NOMO-1 (cell line): ENCODE data around the gene NT5DC3.
A peak's percentile ranks its signal among the peaks of the same experiment; 100 is the strongest.

ENCODE experiments used
- DNase-seq, 2 experiments: peaks; one replicate each; lab custom pipeline; 2025; ENCODE audit not compliant: unreplicated experiment in 2 of 2; lab: John Stamatoyannopoulos, UW

The NT5DC3 gene

DNA sequence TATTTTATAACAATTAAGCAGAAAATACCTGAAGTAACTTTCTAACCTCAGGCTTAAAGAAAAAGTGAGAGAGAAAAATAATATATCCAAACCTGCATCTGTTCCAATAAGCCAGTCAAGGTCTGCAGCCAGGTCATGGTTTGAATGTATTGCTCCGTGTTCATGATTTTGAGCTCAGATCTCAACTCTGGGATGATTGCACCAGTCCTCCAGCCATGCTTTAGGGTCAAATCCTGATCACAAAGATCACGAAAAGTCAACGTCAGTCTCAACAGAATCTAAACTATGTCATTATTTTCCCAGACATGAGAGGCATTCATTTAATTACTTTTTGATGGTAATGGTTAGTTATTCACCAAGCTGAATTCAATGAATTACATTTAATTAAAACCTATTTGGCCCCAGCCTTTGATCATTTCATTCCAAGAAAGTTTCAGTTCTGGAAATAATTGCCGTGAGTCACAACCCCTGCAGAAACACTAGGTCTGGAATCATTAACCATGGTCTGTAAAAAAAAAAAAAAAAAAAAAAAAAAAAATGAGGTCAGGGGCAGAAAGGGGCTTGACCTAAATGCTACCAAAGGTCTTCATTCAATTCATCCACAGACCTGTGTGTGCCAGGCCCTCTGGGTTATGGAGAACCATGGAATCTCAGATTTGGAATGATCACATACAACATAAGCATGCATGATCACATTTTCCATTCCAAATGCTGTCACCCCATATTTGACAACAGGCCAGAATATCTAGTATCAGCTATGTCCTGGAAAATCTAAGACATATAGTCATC is 55.6 kb downstream of the NT5DC3 start:
- no peak for DNase-seq

DNA sequence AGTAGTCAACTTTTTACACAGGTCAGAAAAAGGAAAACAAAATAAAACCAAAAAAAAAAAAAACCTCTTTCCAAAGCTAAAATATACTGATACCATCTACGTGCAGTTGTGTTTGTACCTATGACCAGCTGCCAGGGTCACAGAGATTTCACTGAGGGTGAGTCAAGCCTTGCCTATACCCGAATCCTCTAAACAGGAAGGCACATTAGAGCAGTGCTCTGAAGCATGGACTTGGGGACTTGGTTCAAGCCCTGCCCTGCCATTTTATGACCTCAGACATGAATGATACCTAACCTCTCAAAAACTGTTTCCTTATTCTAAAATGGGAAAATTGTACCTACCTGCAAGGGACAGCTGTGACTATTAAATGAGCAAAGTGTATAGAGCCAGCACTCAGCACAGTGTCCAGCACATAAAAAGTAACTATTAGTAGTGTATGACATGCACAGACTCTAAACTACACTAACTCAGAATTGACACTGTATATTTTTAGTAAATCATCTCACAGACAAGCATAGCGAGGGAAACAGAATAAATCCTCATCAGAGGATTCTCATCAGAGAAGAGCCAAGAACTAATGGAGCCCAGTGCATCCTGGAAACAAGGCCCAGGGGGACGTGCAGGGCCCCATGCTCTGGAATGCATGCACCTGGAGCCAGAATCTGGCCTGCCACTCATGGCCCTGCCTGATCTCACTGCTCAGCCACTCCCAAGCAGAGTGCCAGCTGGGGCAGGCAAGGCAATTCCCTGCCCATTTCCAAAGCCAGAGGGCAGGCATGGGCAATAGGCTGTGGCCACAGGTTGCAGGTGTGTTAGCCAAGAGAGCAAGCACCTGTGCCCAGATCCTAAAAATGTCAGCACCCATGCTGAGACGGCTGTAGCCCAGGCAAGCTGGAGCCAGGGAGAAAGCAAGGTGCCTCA is 57.0 kb downstream of the NT5DC3 start:
- DNase-seq = no peak

DNA sequence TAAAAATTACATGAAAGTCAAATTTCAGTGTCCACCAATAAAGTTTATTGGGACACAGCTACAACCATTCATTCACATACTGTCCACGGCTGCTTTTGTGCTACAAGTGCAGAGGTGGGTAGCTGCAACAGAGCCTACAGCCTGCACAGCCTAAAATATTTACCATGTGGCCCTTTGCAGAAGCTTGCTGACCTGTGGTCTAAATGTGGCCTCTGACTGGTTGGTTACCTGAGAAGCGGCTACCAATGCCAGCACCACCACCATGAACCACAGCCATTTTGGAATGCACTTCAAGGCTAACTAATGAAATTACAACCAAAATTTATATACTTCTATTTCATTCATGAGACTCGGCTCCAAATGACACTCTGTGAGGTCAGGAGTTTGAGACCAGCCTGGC is 58.6 kb downstream of the NT5DC3 start:
- no peak for DNase-seq

DNA sequence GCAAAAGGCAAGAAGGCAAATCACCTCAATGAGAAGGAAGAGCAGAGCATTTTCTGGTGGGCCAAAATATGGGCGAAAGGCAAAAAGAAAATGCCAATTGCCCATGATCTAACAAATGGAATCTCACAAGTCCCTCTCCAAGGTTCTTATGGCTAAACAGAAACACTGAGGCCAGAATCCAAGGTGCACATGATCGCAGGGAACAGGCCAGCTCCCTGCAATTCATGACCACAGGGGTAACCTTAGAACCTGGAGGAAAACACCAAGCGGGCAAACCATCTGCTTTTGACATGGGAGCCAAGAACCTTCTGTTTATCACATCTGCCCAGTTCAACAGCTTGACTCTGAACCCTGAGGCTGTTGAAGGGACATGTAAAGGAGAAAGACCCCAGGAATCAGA is 60.0 kb downstream of the NT5DC3 start:
- DNase-seq = no peak

DNA sequence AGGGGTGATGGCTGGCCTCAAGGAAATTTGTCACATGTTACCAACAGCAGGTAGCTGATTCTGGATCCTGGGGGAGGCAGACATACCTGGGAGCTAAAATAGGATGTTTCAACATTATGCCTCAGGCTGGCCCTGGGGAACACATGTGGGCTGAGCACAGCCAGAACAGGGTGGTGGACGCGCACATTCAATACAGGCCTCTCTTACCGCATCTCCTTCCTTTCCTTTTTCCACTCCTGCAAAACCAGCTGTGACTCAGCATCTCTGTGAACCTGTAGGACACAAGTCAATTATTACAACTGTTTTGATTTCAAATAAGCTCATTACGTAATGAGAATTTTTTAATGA is 61.0 kb downstream of the NT5DC3 start:
- no peak for DNase-seq

DNA sequence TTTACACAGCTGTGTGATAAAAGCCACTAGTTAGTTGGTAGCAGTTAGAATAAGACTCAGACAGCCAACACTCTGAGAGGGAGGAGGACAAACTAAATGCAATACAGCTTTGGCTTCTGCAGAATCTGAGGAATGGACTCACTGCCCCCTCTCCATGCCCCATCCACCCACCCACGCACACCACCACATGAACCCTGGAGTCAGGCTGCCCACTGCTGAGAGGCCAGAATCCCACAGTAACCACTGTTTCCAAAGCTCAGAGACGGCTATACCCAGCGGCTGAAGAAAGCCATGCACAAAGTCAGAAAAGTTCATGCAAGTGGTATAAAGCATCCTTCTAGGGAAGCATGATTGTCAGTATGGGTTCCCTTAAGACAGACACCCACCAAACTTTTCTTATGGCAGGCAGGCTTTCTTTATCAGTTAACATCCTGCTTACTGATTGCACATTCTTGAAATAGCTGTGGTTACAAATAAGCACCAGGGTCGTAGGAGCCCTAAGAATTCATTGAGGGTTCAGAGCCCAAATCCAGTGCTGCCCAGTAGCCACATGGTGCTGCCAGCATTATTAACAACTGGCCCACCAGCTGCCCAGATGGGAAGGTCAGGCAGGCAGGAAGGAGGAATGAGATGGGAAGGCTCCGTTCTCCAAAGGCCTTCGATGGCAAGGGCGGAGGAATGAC is 61.5 kb downstream of the NT5DC3 start:
- DNase-seq = peak in 1 of 2 experiments; percentile 25

DNA sequence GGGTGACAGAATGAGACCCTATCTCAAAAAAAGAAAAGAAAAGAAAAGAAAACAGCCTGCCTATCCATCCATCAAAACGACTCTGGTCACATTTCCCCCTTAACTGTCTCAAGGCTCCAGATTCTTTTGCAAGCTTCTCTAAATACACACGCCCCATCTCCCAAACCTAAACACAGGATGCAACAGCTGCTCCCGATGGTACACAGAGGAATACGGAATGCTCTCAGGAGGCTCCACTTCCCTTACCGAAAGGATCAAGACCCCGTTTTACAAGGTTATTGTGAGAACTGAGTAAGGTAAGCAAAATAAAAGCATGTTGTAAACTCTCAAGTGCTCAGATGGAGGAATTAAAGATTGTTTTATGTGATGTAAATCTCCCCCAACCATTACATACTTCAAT is 62.3 kb downstream of the NT5DC3 start:
- DNase-seq = no peak

DNA sequence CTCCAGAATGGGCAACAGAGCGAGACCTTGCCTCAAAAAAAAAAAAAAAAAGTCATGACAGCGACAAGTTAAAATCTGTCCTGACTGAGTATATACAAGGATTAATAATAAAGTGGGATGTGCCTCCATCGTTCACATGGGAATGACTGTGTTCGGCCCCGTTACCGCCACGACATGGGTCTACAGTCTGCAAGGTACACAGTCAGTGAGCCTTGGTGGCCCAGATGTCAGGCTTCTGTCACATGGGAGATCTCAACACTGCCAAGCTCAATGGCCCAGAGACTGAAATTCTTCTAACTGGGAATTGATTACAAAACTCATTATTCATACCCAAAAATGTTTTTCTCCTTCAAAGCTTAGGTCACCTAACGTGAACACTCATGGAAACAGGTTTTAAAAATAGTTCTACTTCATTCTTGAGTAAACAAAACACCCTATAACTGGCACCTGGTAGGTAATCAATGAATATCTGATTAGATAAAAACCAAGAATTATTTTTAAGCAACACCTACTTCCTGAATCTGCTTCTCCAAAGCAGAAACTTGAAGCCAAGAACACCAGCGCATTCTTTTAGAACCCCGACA is 66.0 kb downstream of the NT5DC3 start:
- DNase-seq = no peak

DNA sequence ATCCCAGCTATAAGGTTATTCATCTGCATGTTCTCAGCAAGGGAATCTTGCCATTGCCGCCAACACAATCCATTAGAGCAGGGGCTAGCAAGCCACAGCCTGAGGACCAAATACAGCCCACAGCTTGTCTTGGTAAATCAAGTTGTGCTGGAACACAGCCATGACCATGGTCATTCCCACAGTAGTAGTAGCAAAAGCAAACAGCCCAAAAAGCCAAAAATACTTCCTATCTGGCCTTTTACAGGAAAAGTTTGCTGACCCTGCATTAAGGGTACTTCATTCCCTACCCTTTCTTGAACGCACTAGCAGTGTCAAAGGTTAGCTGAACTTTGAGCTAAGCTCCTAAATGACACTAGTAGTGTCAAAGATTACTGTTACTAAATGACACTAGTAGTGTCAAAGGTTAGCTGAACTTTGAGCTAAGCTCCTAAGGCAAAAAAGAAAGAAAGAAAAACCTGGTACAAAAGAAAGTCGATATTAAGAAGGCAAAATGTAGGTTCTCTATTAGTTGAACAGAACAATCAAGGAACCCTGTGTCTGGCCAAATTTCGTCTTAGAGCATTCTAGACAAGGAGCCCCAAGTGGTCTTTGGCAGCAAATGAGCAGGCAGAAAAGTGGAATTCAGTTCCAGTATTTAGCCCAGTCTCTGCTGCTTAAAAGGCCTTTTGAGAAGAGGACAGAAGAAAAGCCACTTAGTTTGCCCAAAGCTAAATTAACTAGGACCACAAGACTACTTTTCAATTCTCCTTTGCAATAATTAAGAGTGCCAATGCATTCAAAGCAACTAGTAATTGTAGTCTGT is 67.7 kb downstream of the NT5DC3 start:
- no peak for DNase-seq

DNA sequence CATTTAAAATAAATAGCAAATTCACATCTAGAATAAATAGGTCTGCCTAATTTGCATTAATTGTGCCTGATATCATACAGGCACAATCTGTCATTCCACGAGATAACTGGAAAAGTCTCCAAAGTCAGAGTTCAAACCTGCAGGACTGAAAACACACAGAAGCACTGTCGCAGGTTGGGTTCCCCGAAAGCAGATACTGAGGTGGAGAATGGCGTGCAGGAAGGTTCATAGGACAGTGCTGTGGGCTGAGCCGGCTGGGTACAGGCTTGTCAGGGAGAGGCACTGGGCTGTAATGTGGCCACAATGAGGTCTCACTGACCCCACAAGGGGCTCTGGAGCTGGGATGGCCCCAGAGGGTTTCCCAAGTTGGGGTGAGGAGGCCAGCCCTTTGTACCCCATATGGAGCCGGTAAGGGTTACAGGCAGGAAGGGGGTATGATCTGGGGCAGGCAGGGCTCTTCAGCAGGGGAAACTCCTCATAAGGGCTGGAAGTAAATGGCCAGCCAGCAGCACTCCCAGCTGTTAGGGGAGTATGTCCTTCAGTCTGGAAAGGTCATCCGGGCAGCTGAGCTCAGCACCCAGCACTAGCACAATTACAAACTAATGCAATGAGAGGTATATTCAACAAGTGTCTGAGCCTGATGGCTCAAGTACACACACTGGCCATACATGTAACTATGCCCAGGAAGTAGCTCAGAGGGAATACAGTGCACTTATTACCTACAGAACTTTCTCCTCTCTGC is 68.5 kb downstream of the NT5DC3 start:
- no peak for DNase-seq

DNA sequence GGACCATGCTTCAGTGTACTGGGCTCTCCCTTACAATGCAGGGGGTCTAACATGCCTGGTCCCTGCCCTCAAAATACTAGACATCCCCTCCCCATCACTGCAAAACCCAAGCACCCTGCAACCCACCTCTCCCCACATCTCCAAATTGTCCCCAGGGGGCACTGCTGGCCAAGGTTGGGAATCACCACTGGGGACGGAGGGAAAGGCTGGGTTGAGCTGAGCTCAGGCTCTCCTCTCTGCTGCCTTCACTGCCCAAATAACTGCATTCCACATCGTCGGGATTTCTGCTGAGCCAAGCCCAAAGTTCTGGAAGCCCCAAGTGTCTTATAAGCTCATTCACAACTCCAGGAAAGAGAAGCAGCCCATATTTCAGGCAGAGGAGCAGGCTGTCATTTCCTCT is 69.6 kb downstream of the NT5DC3 start:
- DNase-seq = no peak

DNA sequence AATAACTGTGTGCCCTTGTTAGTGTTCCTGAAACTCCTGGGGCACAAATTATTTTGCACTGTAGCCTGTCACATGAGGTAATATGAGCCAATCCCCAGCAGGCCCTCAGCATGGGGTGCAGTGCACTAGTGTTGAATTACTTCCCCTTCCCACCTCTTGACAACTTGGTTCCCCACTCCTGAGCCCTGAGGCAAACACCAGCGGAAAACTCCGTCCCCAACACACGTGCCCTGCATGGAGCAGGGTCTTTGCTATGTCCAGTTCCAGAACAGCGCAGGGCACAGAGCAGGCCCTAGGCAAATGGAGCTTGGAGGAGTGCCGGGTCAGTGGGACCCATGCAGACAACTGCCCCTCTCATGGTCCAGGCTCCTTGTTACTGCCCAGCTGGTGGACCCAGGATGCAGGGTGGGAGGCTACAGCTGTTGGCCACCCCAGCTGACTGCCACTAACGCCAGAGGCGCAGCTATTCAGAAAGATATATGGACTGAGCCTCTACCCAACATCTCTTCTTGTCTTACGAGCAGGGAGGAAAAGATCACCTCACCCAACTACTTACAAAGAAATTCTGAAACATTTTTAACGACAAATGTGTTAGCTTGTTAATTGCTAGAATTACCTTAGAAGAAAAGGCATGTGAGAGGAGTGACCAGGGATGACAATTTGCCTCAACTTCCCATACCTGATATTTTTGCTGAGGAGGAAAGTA is 71.6 kb downstream of the NT5DC3 start:
- no peak for DNase-seq

DNA sequence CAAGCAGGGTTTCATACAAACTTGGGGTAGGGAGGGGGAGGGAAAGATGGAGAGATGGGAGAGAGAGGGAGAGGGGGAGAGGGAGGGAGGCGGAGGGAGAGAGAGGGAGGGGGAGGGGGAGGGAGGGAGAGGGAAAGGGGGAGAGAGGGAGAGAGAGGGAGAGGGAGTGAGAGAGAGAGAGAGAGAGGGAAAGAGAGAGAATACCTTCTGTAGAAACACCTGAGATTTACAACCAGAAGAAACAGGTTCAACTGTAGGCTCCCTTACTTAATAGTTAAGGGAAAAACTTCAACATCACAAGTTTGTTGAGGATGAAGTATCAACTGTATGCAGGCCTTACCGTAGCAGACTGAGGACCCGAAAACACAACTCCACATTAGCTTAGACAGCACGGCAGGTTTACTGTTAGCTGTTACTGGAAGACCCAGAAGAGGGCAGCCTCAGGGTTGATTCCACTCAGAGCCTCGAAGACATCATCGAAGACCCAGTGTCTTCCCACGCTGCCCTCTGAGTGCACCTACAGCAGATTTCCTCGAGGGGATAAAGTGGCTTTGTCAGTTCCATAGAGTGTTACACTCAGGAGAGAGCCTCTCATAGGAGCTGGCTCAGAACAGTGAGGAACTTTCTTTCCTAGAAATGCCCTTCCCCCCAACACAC is 72.4 kb downstream of the NT5DC3 start:
- peak in 1 of 2 experiments; percentile 29 for DNase-seq

DNA sequence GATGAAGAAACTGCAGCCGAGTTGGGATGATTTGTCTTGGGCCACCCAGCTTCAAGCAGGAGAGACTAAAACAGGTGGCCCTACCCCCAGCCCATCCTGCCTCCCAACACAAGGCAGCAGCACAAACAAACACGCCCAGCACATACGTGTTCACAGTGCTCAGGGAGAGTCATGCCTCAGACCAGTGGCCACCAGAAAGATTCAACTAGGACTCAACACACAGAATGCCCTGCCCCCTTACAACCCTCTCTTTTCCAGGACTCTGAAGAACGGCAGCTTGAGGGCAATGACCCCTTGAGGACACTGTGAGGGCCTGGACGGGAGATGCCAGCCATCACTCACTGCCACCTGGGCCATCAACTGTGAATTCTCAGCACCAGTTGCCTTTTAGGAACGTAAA is 75.0 kb downstream of the NT5DC3 start:
- DNase-seq = no peak

DNA sequence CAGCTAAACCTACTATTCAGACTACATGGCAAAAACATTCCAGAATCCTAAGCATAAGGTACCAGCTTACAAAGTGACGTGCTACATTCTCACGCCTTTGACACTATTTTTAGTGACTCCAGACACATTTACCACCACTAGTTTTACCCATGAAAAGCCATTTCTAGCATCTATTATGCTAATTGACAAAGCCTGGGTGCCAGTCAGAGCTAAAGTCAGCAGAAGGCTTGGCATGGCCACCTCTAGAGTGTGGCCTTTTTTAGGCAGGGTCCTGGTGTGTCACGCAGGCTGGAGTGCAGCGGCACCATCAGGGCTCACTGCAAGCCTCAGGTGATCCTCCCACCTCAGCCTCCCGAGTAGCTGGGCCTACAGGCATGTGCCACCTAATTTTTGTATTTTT is 75.7 kb downstream of the NT5DC3 start:
- no peak for DNase-seq

DNA sequence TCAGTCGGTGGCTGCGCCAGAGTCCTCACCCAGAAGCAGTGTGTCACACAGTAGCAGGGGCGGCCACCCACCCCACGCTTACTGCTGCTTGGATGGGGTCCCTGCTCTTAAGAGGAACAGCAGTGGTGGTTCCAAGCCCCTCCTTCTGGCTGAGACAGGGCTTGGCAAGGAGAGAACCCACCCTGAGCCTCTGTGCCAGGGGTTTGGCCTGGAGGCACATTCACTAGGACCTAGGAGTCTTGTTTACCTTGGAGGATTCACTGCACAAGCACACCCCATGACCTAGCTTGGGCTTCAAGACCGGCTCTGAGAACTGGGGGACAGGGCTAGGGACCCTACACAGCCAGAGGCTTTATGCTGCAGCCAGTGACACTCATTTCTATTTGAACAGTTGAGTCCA is 78.6 kb downstream of the NT5DC3 start:
- DNase-seq = no peak

DNA sequence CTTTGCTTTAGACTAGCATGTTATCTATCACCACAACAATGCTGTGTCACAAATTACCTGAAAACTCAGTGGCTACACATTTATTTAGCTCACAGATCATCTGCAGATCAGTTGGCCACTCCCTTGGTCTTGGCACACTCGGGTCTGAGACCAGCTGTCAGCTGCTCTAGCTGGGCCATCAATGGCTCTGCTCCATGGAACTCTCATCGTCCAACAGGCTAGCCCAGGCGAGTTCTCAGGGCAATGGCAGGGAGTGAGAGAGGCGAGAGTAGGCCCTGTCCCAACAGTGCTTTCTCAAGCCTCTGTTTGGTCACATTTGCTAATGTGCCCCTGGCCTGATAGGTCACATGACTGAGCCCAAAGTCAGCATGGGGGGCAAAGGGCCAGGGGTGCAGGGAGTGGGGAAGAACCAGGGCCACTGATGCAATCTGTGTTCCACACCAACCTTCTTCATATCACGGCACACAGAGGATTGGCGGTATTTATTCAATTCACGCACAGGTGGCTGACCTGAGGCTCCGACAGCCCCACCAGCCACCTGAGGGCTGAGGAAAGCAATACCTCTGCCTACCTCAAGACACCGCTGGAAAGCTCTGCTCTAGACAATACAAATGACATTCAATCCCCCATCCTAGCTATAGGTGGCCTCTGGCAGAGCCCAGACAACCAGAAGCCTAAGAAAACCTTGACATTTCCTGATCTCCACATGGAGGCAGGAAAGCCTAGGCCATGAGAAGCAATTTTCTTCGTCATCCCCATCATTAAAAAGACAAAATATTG is 82.5 kb downstream of the NT5DC3 start:
- no peak for DNase-seq

DNA sequence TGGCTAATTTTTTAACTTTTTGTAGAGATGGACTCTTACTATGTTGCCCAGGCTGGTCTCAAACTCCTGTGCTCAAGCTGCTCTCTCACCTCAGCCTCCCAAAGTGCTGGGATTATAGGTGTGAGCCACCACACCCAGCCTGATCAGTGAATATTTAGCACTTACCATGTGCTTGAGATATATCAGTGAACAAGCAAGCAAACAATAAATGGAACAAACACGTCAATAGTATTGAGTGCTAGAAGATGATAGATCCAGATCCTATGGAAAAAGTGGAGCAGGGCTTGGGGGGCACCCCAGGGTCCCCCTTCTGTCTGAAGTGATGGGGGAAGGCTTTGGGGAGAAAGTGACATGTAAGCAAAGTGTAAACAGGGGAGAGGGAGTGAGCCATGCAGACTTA is 83.8 kb downstream of the NT5DC3 start:
- no peak for DNase-seq
